NCI-H526 treated with DMSO at 0.1 percent for 48 hours (cell line): Measurements from ENCODE around the gene C1orf167.

Experiments used
- DNase-seq: peaks from one replicate; lab custom pipeline; 2025; lab: John Stamatoyannopoulos, UW

Gene C1orf167

GRCh38 chr1:11835441-11836225 is 73.6 kb downstream of the C1orf167 start:
- DNase-seq: no peak

DNA sequence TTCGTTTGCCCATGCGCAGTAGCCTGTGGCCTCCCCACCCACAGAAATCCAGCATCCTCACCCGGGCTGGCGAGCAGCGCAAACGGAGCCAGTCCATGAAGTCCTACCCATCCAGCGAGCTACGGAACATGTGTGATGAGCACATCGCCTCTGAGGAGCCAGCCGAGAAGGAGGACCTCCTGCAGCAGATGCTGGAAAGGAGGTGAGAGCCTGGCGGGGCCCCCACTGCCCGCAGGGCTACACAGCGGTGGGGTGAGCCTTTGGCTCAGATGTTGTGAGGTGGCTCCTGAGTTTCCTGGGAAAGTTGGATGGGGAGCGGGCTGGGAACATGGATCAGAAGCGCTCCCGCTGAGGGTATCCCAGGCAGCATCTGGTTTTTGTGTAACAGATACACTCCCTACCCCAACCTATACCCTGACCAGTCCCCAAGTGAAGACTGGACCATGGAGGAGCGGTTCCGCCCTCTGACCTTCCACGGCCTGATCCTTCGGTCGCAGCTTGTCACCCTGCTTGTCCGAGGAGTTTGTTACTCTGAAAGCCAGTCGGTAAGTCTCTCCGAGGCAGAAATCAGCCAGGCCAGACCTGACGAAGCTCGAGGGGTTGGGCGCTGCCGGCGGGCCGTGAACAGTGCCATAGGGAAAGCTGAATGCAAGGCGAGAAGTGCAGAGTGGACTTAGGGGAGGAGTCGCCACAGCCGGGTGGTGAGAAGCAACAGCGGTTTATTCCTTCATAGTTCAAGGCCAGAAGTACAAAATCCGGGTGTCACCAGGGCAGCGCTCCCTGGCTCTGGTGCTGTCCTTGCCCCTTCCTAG is 75.2 kb downstream of the C1orf167 start:
- no peak for DNase-seq

GRCh38 chr1:11837767-11838348 is 75.9 kb downstream of the C1orf167 start:
- no peak for DNase-seq

DNA sequence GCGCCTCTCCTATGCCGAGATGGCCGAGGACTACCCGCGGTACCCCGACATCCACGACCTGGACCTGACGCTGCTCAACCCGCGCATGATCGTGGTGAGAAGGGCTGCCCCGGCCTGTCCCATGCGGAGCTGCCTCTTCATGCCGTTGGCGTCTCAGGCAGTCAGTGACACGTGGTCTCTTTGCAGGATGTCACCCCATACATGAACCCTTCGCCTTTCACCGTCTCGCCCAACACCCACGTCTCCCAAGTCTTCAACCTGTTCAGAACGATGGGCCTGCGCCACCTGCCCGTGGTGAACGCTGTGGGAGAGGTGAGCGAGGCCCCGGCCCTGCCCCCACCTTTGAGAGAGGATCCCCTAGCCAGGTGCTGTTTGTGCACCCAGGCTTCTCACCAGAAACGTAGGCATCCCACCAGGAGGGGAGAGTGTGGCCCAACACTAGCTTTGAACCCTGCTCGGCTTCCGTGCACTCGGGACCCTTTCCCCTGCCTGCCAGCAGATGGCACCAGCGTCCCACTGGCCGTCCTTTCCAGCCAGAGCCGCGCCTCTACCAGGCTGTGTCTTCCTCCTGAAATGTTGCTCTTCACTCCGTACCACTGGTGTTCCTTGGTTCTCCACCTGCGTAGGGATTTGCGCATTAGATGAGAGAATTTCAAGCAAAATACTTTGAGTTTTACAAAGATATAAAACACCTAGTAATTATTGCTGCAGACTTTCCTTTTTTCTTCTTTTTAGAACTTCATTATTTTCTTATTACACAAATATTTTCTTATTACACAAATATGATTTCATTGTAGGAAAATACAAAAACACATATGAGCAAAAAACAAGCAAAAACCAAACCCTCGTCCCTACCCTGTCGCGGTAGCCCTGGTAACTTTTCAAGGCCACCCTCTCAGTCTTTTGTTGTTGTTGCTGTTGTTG is 76.6 kb downstream of the C1orf167 start:
- peak; percentile 6 for DNase-seq
